CD4-positive, alpha-beta T cell treated with Interleukin-2 at 100 ng/mL for 4 hours (primary cell): ENCODE results near the gene LEMD2.

ENCODE experiments used
- DNase-seq: peaks from one replicate; pipeline ENCODE4 v3.0.0-alpha.2; 2020; ENCODE audit warnings: low spot score

The LEMD2 gene

DNA sequence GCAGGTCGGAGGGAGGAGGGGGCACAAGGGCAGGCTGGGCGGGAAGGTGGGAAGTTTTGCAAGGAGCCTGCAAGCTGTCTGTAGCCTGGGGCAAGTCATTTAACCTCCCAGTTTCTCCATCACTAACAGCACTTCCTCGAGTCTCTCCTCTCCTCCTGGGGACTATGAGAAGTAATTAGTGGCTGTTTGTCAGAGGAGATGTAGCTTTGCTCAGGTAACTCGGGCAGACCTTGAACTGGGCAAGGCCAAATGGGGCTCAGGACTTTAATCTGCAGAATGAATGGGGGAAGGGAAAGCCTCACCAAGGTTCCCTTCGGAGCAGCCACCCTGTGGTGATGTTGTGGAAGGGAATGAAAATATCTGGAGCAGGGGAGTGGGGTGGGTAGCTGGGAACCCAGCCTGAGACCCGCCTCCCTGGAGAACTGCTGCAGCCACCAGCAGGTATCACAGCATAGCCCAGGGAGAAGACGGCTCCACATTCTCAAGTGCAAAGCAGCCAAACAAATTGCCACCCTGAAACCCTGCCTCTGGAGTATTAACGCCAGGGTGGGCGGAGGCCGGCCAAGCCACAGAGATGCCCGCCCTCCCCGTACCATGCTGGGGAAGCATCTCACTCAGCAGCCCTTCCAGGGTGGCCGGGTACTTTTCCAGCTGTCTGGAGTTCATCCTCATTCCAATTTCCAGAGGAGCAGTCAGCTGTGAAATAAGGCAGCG lies 6.1 kb upstream of the LEMD2 start:
- no peak for DNase-seq

DNA sequence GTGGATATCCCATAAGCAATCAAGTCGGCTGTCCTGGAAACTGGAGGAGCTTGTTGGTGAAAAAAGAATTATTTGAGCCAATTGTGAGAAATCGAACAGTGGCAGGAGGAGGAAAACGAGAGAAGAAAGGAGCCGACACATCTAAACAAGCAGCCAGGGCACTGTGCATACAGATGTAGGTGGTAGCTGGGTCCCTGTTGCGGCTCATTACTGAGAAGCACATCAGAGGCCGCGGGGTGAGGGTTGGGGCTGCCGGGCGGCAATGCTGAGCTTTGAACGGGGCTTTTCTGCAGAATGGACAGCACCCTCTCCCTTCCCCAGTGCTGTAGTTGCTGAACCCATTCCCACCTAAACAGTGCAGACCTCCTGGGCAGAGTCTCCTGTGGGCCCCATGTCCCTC lies 4.1 kb upstream of the LEMD2 start:
- no peak for DNase-seq

DNA sequence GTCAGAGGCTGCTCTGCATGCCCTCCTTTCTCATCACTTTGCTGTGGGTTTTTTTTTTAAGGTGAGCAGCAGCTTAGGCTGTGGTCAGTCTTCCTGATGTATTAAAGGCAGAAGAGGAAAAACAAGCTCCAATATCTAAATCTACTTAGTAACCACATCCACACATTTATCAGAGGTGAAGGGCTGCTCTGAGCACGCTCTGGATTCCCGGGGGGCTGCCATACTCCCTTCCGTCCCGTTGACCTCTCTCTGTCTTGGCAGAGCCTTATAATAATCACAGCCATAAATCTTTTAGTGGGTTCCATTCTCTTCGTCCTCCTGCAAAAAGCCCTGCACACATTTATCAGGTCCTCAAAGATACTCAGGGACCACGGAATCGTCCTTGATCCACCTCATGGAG lies 2.7 kb upstream of the LEMD2 start:
- DNase-seq: no peak

DNA sequence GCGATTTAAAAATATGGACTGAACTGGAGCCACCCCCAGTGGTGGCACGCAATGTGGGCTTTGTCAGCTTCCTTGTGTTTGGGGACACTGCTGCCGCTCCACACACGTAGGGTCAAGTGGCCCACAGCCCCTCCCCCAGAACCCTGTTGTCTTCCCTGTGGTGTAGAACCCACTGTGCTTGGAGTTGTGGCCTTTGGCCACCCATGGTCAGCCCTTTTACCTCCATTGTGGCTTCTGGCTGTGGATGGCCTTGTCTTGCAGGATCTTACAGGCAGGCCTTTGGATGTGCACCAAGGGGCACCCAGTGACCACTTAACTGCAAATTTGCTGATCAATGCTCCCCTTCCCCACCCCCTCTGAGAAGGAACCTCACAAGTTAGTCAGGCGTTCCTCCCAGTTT lies 2.0 kb upstream of the LEMD2 start:
- no peak for DNase-seq

DNA sequence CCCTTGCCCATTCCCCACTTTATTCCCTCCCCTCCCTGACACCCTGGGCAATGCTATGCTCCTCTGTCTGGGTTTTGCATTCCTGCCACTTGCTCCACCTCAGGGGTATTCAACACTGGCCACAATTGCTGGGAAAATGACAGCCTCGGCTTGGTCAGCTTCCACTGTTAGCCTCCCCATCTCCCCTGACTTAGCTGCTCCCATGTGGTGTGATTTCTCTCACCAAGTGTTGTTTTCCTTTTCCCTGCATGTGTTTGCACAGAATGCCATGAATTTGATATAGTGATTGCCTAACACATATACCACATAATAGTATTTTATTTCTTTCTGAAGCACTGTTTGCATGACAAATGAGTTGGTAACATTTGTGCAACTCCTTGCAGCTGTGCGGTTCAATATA lies 1.4 kb upstream of the LEMD2 start:
- no peak for DNase-seq

DNA sequence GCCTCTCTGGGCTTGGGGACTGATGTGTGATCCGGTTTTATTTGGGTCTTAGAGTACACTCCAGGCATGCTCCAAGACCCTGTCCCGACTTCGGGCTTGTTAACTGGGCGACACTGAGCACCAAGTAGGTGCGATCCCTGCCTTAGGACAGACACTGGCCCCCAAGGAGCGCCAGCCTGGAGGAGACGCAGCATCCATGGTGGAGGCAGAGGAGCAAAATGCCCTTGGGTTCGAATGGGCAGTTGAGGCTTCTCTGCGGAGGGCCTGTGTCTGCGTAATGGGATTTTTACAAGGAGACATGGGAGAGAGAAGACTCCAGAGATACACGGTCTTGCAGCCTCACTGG lies 593 bp upstream of the LEMD2 start:
- no peak for DNase-seq

DNA sequence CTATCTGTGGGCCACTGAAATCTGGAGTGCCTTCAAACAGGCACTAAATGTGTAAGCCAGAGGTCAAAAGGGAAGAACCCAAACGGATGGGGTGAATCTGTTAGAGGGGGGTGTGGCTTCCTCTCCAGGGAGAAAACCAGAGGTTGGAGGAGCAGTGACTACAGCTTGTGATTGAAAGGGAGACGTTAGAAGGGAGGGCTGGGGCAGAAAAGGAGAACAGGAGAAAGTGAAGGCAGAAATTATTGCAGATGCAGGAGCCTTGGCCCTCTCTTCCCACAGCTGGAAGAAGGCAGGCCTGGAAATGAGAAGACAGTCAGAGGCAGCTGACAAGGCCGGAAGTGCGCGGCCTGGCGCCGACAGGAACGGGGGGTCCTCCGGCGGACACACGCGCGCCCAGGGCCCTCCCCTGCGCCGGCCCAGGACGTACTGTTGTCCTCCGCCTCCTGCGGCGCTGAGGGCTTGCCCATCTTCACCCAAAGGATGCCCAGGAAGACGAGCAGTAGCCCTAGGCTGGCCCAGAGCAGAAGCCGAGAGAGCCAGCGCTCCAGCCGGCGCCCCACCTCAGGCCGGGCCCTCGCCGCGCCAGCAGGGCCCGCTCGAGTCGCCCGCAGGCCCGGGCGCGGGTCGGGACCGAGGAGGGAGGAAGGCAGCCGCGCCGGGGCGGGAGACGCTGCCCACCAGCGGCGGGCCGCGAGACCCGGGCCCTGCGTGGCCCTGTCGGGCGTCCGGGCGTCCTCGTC lies 806 bp downstream of the LEMD2 start:
- DNase-seq: peak; percentile 55

DNA sequence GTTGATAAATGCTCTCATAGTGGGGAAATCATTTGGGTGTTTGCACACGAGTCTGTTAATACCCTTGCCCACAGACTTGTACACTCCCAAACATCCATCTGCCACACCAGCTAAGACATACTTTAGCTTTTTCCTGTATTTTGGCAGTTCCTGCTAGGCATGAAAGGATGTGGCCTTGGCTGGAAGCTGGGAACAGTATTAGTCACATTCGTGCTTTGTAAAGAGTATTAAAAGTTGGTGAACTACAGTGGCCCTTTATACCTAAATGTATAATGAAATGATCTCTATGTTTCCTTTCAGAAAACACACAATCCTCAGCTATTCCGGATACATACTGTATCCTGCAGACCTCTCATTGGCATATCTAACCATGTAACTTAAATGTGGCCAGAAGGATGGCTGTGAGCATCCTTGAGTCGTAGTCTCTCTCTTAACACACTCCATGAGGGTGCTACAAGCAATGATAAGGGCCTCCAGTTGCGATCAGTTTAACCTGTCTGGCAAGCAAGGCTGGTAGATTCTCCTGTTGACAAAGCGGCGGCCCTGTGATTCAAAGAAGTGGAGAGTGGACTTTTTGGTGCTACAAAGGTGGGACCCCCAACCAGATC lies 1.5 kb downstream of the LEMD2 start:
- peak; percentile 2 for DNase-seq

DNA sequence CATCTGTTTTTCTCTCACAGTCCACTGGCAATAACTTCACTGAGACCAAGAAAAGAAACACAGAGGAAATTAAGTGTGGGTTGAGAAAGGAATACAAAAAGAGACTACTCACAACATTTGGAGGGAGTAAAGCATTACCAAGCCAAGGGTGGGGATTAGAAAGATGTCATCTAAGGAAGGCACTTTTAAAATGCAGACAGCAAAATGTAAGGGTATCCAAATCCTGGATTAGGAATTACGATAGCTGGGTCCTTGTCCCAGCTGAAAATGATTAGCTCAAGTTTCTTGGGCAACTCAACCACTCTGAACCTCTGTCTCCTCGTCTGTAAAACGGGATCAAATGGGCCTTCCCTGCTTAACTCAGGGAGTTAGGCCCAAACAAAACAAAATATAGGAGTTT lies 2.2 kb downstream of the LEMD2 start:
- no peak for DNase-seq

DNA sequence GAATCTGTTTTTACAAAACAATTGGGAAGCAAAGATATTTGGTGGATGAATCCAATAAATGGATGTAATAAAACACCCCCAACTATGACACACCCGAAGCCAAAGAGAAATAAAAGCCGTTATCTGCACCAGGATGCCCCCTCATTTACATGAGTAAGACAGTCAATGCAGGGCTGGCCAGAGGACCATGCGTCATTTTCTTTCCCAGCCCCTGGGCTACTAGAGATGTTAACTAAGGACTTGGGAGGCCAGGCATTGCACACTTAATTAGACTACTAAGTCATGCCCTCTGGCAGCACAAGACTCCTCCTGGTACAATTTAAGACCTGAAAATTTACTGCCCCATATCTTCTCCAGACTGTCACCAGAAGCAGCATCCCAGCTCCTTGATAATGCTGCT lies 3.2 kb downstream of the LEMD2 start:
- no peak for DNase-seq

DNA sequence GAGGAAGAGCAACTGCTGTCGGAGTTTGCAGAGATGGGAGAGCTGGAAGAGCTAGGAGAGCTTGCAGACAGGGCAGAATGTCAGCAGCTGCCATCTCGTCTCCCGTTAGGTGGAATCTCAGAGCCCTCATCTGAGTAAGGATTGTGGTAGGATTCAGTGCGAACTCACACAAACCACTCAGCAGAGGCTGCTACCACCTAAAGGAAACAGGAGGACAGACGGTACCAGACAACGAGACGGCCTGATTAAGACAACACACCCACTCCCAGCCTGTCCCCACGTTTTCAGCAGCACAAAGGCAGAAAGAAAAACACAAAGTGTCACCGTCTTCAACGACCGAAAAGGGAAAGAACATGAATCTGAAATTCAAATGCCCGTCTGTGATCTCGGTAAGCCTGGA lies 4.1 kb downstream of the LEMD2 start:
- no peak for DNase-seq

DNA sequence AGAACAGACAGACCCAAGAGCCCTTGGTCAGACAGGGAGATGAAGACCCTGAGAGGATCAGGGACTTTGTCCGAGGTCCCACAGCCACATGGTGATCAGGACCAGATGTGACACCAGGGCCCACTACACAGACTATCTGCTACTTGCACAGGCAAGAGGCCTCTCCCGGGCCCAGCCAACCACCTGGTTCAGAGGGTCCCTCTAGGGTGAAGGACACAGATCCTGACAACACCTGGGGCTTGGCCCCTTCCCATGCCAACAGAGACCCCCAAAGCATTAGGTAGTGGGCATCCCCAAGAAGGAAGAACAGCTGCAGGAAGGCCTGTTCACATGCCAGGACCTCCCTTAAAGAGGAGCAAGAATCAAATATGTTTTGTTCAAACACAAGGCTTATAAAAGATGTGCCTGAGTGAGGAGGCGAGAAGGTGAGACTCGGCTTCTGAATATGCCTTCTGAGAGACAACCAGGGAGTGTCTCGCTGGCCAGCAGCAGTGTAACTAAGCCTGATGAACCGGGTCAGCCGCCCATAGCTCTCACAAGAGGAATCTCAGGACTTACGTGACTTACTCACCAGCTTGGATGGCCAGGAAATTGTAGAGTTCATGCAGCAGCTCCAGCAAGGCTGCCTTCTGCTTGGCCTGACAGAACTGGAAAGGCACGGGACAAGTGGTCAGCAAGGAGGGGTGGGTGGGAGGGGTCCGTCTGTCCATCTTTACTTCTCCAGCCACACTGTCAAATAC lies 5.0 kb downstream of the LEMD2 start:
- no peak for DNase-seq

DNA sequence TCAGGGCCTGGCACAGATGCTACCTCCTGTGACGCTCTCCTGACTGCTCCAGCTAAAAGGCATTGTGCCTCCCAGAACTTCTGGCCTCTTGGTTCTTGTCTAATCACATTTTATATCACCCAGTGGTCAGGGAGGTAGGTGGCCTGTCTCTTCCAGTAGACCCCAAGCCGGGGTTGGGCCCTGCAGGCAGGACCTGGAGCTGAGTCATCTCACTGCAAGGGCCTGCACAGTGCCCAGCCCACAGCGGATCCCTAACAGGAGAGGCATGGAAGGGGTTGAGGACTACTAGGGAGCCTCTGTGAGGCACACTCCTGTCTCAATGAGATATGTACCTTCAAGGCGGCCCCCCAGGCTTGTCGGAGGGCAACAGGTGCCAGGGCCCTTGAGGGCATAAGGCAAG lies 6.4 kb downstream of the LEMD2 start:
- no peak for DNase-seq

DNA sequence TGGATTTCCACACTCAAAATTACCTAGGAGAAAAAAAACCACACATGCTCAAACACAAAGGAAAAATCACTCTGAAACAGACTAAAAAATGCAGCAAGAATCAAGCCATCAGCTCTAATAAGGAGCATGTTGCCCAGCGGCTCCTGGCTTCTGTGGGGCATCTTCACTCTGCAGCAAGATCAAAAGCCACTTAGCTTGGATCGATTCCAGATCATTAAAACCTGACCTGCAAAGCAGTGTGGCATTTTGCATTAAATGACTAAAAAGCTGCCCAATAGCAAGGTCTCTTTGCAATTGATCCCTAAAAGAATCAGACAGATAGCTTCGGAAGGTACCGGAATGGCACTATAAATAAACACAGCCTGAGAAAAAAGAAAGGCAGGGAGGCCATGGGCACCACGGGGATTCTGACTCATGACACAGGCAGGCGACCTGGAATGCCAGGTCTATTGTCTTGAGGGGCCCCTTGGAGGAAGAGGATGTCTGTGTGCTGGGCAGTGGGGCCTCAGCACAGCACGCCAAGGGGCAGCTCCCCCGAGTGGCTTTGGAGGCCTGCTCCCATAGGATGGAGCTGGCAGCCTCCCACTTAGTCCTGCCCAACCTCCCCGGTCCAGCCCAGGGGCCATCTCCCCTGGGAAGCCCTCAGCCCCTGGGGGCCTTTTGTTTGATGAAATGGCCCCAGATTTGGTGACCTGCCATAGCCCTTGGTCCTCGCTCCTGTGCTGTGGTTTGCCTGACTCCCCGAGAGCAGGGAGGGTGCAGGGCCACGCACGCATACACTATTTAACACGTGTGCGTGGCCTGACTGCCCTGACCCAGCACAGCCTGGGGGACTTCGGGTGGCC lies 7.6 kb downstream of the LEMD2 start:
- DNase-seq: no peak

DNA sequence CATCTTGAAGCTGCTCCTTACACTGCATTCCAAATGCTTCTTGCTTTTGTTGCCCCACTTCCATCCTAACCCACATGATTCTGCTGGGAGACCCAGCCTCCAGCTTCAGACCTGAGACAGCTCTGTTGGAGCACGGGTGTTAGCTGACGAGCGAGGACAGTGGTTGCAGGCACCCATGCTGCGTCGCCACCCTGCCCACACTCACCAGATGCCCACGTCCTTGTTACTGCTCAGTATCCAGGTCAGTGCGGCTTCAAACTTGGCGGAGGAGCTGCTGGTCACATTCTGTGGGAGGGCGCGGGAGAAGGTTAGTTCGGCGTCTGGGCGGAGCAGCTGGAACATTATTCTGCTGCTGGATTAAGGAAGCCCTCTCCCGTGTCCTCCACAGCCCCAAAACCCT lies 9.0 kb downstream of the LEMD2 start:
- no peak for DNase-seq

DNA sequence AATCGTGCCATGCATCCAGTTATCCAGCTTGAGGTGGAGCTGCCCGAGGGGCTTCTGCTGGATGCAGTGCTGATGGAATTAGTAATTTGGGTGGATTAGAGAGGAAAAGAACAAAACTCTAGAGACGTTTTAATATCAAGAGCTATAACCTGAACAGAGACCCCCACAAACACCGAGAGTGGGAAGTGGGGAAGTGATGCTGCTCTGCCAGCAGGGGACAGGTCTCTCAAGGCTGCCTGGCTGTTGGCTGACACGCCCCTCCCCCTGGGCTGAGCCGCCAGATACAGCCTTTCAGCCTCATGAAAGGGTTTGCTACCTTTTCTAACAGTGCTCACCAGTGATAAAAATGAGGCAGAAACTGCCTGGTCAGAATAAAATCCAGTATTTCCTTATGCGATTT lies 9.6 kb downstream of the LEMD2 start:
- DNase-seq: no peak

DNA sequence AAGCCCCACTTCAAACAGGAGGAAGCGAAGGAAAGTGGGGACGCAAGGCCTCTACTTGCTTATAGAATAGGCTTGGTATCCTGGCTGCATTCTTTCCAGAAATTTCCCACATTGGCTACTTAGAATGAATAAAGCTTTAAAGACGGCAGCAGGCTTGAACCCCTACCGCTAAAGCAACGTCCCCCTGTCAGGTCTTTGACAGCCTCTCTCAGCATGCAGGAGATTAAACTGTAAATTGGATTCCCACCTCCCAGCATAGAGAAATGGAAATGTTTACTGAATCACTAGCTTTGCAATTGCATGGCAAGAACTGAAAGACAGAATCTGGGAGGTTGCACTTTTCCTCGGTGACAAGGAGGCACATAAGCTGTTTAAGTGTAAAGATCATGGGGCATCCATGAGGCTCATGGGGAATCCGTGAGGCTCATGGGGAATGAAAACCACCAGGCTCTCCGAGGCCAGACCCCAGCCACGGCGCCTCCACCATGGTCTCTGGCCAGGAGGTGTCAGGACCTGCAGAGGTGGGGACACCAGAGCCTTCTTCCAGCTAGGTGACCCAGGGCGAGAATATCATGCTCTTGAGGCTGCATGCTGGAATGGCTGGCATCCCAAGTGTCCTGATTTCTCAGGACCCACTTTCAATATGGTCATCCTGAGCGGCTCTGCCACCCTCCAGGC lies 10.3 kb downstream of the LEMD2 start:
- no peak for DNase-seq

DNA sequence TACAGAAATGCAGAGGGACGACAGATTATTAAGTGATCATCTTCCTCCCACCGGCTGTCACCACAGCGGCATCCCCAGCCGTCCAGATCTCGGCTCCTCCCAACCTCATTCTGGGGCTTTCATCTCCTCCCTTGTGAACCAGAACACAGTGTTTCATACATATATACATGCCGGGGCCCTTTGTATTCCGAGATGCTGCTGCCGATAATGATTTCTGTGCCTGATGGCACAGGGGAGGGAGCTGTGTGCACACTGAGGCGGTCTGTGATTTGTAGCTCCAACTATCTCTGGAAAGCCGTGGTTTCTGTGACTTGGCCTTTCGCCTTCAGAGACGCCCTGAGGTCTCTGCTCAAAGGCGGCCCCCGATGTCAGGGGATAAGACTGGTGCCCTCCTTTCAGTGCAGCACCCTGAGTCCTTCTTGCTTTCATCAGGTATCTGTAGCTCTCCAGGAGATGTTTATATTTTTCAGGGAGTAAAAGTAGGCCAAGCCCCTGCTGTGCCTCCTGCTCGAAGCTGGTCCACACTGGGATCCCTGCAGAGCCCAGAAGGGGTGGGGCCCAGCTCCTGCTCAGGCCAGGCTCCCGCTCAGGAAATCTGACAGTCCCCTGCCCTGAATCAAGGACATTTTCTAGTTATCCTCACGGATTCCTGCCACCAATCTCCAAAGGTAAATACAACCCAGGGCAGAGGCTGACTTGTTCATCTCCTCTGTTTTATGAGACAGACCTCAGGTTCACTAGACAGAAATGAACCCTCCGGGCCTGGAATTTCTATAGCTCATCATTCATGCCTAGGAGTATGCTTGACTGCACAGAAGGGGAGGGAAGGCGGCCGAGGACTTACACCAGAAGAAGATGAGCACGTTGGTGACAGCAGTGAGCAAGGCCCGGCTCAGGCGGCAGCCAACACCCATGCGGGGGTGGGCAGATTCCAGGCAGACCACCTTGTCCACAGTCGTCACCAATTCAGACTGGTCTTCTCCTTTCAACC lies 11.2 kb downstream of the LEMD2 start:
- DNase-seq: no peak

DNA sequence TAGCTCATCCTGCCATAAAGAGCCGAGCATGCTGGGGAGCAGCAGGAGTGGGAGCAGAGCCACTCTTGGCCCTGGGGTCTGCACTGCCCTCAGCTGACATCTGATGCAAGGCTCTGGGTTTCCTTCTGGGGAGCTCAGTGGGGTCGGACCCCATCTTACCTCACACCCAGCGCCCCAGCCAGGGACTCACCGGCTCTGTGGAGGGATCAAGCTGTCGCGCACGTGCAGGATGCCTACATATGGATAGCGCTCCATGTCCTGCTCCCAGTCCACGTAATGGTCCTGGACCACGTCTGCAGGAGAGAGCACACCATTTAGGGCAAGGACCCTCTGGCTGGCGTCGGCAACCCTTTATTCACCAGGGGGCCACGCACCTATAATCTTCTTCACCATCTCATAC lies 12.2 kb downstream of the LEMD2 start:
- no peak for DNase-seq

DNA sequence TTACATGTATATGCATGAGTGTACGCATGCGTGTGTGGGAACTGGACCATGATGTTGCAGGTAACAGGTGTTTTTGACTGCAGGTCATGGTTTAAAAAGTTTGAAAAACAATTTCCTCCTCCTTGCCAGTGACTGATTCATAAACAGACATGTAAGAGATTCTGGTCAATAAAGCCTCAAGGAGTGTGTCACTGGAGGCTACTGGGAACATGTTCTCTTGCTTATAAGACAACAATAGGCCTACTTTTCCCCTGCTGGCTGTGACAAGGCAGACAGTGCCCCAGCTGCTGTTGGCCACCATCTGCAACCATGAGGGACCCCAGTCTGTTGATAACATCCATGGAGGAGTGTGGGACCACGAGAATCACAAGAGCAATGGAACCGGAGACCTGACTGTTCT lies 12.7 kb downstream of the LEMD2 start:
- no peak for DNase-seq
